Testis (tissue), 2 donors: Measurements from ENCODE around the gene TBXA2R.

Source experiments
- CTCF ChIP-seq, 3 experiments: fragments of 450-650 bp in 2 of 3; fragments of 200-600 bp in 1 of 3; sonication (generic) in 1 of 3; IDR thresholded peaks; one replicate each; pipeline ENCODE4 v1.5.1; 2016 to 2019; ENCODE audit warnings: antibody characterized with exemption in 3 of 3, mild to moderate bottlenecking in 2 of 3, moderate library complexity in 1 of 3
- POLR2A ChIP-seq: fragments of 450-650 bp; IDR thresholded peaks from one replicate; pipeline ENCODE4 v1.6.1; 2017; ENCODE audit warnings: antibody characterized with exemption, mild to moderate bottlenecking, moderate library complexity

- TF ChIP-seq CTCF (IDR thresholded peaks at IDR 0.05) (peak; percentile 86 to 92 (median 89)), POLR2A (no peak)
These were observed 11.6 kb upstream of the TBXA2R start for GRCh38 chr19:3618144-3618810.
